ENCODE results near the gene GSS.

Gene GSS

DNA sequence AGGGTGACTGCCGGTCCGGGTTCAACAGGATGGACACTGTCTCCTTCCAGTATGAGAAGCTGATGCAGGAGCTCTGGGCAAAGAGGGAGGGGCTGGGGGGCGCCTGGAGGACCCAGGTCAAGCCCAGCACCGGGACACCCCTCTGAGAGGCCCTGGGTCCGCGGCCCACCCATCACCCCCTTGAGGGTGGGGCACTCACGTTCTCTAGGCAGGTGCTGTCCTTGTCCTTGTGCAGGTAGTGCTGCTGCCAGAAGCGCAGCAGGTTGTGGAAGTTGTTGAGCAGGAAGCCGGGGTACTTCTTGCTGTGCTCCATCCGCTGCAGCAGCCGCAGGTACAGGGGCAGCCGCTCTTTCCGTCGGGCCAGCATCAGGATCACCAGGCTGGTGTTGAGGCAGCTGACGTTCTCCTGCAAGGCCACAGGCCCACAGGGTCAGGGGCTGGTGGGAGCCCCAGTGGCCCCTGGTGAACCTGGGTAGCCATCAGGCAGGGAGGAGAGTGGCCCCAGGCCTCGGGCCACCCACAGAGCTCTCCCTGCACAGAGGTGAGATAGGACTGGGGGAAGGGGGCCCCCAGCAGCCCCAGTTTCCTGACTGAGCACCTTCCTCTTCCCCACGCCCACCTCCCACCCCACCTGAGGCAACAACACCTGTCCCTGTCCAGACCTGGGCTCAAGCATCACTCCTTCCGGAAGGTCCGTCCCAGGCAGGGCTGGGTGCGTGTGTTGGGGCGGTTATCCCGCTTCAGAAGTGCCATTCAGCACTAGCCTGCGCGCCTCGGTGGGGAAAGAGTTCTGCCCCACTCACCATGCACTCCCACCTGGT, 47.8 kb upstream of the GSS start:
- H3K36me3 ChIP-seq (ENCODE audit: insufficient read depth, low read length): peaks cover 69% of the 10 kb centered on the region

DNA sequence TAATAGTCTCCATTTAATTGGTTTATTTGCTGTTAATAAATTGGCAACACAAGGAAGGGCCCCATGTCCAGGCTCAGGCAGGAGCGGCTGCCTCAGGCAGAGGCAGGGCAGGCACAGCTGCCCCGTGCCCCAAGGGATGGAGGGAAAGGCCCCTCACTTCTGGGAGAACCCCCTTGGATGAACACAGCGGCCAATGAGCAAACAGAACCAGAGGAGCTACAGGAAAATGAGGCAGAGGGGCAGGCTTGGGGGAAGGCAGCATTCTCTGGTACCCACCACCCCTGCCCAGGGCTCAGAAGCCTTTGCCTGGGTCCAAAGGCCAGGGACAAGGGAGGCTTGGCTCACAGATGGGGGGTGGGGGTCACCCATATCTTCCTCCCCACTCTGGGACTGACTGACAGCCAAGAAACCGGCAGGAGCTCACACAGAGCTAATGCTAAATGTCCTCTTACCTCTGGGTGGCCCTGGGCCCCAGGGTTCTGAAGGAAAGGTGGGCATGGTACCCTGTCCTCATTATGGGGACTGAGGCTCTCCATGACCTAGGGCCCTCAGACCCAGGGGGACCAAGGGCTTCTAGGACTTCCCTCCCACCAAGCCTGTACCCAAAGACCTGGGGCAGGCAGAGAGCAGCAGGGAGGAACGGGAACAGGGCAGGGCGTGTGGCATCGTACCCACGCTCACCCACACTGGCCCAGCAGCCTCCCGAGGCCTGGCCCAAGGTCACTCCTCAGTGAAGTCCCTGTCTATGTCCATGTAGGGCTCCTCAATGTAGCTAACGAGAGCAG, 47.0 kb upstream of the GSS start:
- Histone ChIP-seq H3K9me3 (ENCODE audit: low read length) (no peaks in the 10 kb centered on the region), H4K20me1 (ENCODE audit: insufficient read depth, low read length) (no peaks in the 10 kb centered on the region), H3K36me3 (ENCODE audit: insufficient read depth, low read length) (peaks cover 61% of the 10 kb centered on the region), H3K9ac (ENCODE audit: low read length) (no peak overlapping the region), H3K9me2 (ENCODE audit: low read depth, low read length) (no peaks in the 10 kb centered on the region), H2AFZ (ENCODE audit: low read length) (no peak overlapping the region), H3K27ac (ENCODE audit: low read depth, low read length, poor library complexity, severe bottlenecking) (no peak overlapping the region), H3K4me2 (ENCODE audit: low read length) (no peak overlapping the region), H3K79me2 (ENCODE audit: insufficient read depth, low read length) (no peaks in the 10 kb centered on the region), H3K27me3 (ENCODE audit: insufficient read depth, low read length) (no peaks in the 10 kb centered on the region), H3F3A (ENCODE audit: insufficient read depth, low read length) (no peaks in the 10 kb centered on the region), H3K4me3 (ENCODE audit: low read depth, low read length, poor library complexity, severe bottlenecking) (no peak overlapping the region), H3K4me1 (ENCODE audit: insufficient read depth, low read length, severe bottlenecking) (peaks cover under 1% of the 10 kb centered on the region)
- TF ChIP-seq, protein P1, sequence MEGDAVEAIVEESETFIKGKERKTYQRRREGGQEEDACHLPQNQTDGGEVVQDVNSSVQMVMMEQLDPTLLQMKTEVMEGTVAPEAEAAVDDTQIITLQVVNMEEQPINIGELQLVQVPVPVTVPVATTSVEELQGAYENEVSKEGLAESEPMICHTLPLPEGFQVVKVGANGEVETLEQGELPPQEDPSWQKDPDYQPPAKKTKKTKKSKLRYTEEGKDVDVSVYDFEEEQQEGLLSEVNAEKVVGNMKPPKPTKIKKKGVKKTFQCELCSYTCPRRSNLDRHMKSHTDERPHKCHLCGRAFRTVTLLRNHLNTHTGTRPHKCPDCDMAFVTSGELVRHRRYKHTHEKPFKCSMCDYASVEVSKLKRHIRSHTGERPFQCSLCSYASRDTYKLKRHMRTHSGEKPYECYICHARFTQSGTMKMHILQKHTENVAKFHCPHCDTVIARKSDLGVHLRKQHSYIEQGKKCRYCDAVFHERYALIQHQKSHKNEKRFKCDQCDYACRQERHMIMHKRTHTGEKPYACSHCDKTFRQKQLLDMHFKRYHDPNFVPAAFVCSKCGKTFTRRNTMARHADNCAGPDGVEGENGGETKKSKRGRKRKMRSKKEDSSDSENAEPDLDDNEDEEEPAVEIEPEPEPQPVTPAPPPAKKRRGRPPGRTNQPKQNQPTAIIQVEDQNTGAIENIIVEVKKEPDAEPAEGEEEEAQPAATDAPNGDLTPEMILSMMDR (IDR thresholded peaks at IDR 0.05; ENCODE audit: low read length): no peak
- no peak for TF ChIP-seq EZH2 (IDR thresholded peaks at IDR 0.05; ENCODE audit: borderline replicate concordance, low read length)

More for the DNA sequence above, 47.8 kb upstream of the GSS start:
- no peaks in the 10 kb centered on the region for H3K9me2 ChIP-seq (ENCODE audit: low read depth, low read length)
- H2AFZ ChIP-seq (ENCODE audit: low read length): no peak overlapping the region
- H3K9me3 ChIP-seq (ENCODE audit: low read length): no peaks in the 10 kb centered on the region
- no peaks in the 10 kb centered on the region for H4K20me1 ChIP-seq (ENCODE audit: insufficient read depth, low read length)
- H3K4me2 ChIP-seq (ENCODE audit: low read length): no peak overlapping the region
- H3K9ac ChIP-seq (ENCODE audit: low read length): no peak overlapping the region
- no peaks in the 10 kb centered on the region for H3K79me2 ChIP-seq (ENCODE audit: insufficient read depth, low read length)
- no peaks in the 10 kb centered on the region for H3K27me3 ChIP-seq (ENCODE audit: insufficient read depth, low read length)
- H3F3A ChIP-seq (ENCODE audit: insufficient read depth, low read length): no peaks in the 10 kb centered on the region
- no peaks in the 10 kb centered on the region for H3K4me1 ChIP-seq (ENCODE audit: insufficient read depth, low read length, severe bottlenecking)
- no peak overlapping the region for H3K27ac ChIP-seq (ENCODE audit: low read depth, low read length, poor library complexity, severe bottlenecking)
- TF ChIP-seq EZH2 (IDR thresholded peaks at IDR 0.05; ENCODE audit: borderline replicate concordance, low read length): no peak
- TF ChIP-seq, protein P1 (IDR thresholded peaks at IDR 0.05; ENCODE audit: low read length): no peak
- H3K4me3 ChIP-seq (ENCODE audit: low read depth, low read length, poor library complexity, severe bottlenecking): no peak overlapping the region

DNA sequence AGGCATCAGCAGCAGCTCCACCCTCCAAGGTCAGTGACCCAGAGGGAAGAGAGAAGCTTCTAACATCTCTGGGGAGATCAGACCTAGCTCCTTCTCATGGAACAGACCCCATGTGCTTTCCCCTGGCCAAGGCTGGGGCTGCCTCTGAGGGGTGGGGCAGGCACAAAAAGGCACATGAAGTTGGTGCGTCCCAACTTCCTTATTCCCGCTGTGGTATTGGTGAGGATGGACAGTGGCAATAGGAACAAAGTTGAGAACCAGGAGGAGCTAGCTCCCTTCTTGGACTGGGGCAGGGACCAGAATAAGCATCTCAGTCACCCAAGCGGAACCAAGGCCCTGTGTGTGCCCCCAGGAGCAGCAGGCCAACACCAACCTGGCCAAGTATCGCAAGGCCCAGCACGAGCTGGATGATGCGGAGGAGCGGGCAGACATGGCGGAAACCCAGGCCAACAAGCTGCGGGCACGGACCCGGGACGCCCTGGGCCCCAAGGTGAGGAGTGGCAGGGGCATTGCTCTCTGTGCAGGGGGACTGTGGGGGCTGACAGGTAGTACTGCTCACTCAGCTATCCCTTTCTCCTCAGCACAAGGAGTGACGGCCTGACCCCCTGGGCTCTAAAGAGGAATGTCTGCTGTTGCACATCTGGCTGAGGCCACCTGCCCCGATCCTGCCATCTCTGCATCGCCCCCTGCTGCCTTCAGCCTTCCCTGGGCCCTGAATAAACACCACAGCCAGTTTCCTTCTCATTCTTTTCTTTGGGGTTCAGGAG, 46.2 kb upstream of the GSS start:
- H3F3A ChIP-seq (ENCODE audit: insufficient read depth, low read length): no peaks in the 10 kb centered on the region
- peaks cover 53% of the 10 kb centered on the region for H3K36me3 ChIP-seq (ENCODE audit: insufficient read depth, low read length)
- H3K9ac ChIP-seq (ENCODE audit: low read length): no peak overlapping the region
- peaks cover 3% of the 10 kb centered on the region for H3K4me1 ChIP-seq (ENCODE audit: insufficient read depth, low read length, severe bottlenecking)
- H4K20me1 ChIP-seq (ENCODE audit: insufficient read depth, low read length): no peaks in the 10 kb centered on the region
- no peak overlapping the region for H2AFZ ChIP-seq (ENCODE audit: low read length)
- no peaks in the 10 kb centered on the region for H3K9me3 ChIP-seq (ENCODE audit: low read length)
- no peaks in the 10 kb centered on the region for H3K9me2 ChIP-seq (ENCODE audit: low read depth, low read length)
- H3K4me2 ChIP-seq (ENCODE audit: low read length): no peak overlapping the region
- no peak overlapping the region for H3K27ac ChIP-seq (ENCODE audit: low read depth, low read length, poor library complexity, severe bottlenecking)
- TF ChIP-seq, protein P1 (IDR thresholded peaks at IDR 0.05; ENCODE audit: low read length): peak; percentile 38
- no peak for TF ChIP-seq EZH2 (IDR thresholded peaks at IDR 0.05; ENCODE audit: borderline replicate concordance, low read length)
- no peaks in the 10 kb centered on the region for H3K79me2 ChIP-seq (ENCODE audit: insufficient read depth, low read length)
- no peaks in the 10 kb centered on the region for H3K27me3 ChIP-seq (ENCODE audit: insufficient read depth, low read length)
- no peak overlapping the region for H3K4me3 ChIP-seq (ENCODE audit: low read depth, low read length, poor library complexity, severe bottlenecking)

Data from OCI-LY1 (cell line).